K562 (cell line): ENCODE measurements around the gene ALDH16A1.

ENCODE experiments used
- EP300 ChIP-seq: IDR thresholded peaks from 2 replicates; pipeline ENCODE4 v1.6.1; 2012; ENCODE audit warnings: low read length, improper control_type of control experiment
- FOXK1 ChIP-seq: sonication (generic); formaldehyde crosslinking; IDR thresholded peaks from 2 replicates; pipeline ENCODE4 v1.8.0; 2022; ENCODE audit warnings: missing genetic modification reagents, mild to moderate bottlenecking, borderline replicate concordance
- RAD21 ChIP-seq, 2 experiments: fragments of 250-450 bp in 1 of 2; fragments of 450-650 bp in 1 of 2; sonication (Bioruptor Pico) in 1 of 2; formaldehyde crosslinking in 1 of 2; IDR thresholded peaks in 1 of 2; conservative IDR thresholded peaks in 1 of 2; 2 replicates each; pipeline versions ENCODE4 v1.4.0 to v1.8.0; 2020 to 2022; ENCODE audit warnings: mild to moderate bottlenecking in 2 of 2, moderate library complexity in 1 of 2
- RAD51 ChIP-seq: fragments of 450-650 bp; IDR thresholded peaks from 2 replicates; pipeline ENCODE4 v1.7.1; 2016; ENCODE audit warnings: low read depth, mild to moderate bottlenecking, borderline replicate concordance
- TF ChIP-seq, protein P1 (sequence below): sonication (generic); formaldehyde crosslinking; IDR thresholded peaks from 2 replicates; pipeline ENCODE4 v1.5.0; 2020; ENCODE audit warnings: missing genetic modification reagents

DNA sequence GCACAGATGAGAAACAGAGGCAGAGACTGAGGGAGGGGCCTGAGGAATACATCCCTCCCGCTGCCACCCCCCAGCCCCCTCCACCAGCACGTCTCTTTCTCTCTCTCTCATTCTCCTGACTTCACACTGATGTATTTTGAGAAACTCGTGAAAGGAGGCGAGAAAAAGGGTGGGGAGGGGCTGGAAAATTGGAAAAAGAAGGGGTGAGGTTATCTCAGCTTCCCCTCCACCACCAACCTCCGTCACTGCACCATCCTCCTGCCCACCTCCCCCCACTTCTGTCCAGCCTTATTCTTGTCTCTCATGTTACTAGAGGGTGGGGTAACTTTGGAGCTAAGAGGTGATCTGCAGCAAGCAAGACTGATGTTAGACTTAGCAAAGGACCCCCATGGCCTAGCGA is 13.2 kb upstream of the ALDH16A1 start:
- TF ChIP-seq, protein P1, sequence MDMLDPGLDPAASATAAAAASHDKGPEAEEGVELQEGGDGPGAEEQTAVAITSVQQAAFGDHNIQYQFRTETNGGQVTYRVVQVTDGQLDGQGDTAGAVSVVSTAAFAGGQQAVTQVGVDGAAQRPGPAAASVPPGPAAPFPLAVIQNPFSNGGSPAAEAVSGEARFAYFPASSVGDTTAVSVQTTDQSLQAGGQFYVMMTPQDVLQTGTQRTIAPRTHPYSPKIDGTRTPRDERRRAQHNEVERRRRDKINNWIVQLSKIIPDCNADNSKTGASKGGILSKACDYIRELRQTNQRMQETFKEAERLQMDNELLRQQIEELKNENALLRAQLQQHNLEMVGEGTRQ (CRISPR knock-in tag) = no peak
- TF ChIP-seq FOXK1 = no peak
- TF ChIP-seq EP300 = no peak
- no peak for TF ChIP-seq RAD21 (CRISPR knock-in tag; conservative IDR thresholded peaks at IDR 0.05 in 1 of 2, IDR thresholded peaks at IDR 0.05 in 1 of 2)
- no peak for TF ChIP-seq RAD51
